Measurements from ENCODE around the gene KRTAP20-1.

The KRTAP20-1 gene

DNA sequence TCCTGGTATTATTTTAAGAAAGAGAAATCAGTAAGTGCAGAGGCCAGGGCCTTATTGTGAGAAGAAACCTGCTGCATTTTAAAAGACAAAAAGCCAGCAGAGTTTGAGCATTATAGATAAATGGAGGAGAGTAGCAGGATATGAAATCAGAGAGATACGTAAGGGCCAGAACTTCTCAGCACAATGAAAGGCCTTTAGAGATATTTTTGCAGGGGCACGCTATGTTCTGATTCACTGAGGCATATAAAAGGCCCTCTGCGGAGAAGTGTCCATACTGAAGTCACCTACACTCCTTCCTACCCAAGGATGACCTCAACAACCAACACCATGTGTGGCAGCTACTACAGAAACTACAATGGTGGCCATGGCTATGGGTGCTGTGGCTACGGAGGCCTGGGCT, 24.1 kb upstream of the KRTAP20-1 start, which contains the start of gene KRTAP6-3:
TSS of gene KRTAP6-3 (plus strand) at position 301 of the 400 bp plus-strand sequence. CDS start at position 307, 6 bp downstream.
- no peak for DNase-seq (ENCODE audit: low read depth)
- no peak within 1 kb of the TSS for H3K4me3 ChIP-seq (ENCODE audit: low read length)
- TF ChIP-seq, protein P1, sequence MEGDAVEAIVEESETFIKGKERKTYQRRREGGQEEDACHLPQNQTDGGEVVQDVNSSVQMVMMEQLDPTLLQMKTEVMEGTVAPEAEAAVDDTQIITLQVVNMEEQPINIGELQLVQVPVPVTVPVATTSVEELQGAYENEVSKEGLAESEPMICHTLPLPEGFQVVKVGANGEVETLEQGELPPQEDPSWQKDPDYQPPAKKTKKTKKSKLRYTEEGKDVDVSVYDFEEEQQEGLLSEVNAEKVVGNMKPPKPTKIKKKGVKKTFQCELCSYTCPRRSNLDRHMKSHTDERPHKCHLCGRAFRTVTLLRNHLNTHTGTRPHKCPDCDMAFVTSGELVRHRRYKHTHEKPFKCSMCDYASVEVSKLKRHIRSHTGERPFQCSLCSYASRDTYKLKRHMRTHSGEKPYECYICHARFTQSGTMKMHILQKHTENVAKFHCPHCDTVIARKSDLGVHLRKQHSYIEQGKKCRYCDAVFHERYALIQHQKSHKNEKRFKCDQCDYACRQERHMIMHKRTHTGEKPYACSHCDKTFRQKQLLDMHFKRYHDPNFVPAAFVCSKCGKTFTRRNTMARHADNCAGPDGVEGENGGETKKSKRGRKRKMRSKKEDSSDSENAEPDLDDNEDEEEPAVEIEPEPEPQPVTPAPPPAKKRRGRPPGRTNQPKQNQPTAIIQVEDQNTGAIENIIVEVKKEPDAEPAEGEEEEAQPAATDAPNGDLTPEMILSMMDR (IDR thresholded peaks at IDR 0.05; ENCODE audit: insufficient read depth, low read depth, low read length, missing control alignments) = no peak

DNA sequence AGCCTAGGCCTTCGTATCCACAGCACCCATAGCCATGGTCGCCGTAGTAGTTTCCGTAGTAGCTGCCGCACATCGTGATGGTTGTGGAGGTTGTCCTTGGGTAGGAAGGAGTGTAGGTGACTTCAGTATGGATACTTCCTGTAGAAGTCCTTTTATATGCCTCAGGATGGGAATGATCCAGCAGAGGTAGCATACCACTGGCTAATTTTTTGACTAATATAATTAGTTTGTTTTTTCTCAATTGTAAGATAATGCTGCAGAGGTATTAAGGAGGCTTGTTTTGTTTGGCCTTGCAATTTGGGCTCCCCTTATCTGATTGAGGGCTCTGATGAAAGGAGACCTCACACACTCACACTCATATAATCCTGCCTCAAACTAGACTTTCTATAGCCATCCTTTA, 17.4 kb upstream of the KRTAP20-1 start, which contains the start of gene KRTAP6-2:
TSS of gene KRTAP6-2 (minus strand) at position 101 of the 400 bp plus-strand sequence. CDS start at position 73, 28 bp downstream.
- no peak for DNase-seq (ENCODE audit: low read depth)
- TF ChIP-seq, protein P1 (IDR thresholded peaks at IDR 0.05; ENCODE audit: insufficient read depth, low read depth, low read length, missing control alignments) = no peak
- no peak within 1 kb of the TSS for H3K4me3 ChIP-seq (ENCODE audit: low read length)

DNA sequence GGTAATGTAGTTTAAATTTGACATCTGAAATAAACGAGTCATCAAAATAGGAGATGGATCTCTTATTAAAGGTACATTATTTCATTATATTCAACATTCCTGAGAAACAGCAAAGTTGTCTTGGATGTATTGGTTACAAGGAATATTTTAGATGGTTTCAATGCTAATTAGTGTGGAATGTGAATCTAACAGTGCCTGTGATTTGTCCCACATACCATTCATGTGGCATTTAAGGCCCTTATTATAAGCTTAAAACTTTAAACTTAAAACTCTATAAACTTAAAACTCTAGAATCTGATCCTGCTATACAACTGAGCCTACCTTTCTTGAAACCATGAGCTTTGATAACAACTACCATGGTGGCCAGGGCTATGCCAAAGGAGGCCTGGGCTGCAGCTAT, 15.4 kb upstream of the KRTAP20-1 start, which contains the start of gene KRTAP22-1:
TSS of gene KRTAP22-1 (plus strand) at position 301 of the 400 bp plus-strand sequence.
- DNase-seq (ENCODE audit: low read depth) = no peak
- TF ChIP-seq, protein P1 (IDR thresholded peaks at IDR 0.05; ENCODE audit: insufficient read depth, low read depth, low read length, missing control alignments) = no peak

DNA sequence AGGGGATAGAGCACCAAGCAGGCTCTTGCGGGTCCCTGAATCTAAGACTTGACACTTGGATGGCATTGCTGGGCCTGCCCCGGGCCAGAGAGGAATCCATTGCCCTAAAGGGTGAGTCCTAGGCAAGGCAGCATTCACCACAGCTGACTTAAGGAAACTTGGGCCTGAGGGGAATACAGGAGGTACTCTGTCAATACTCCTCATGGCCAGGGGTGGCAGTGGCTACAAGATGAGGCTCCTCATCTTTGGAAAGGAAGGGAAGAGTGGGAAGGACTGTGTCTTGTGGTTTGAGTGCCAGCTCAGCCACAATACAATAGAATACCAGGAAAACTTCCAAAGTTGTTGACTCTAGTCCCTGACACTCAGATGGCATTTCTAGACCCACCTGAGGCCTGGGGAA, 10.3 kb upstream of the KRTAP20-1 start:
- TF ChIP-seq, protein P1 (IDR thresholded peaks at IDR 0.05; ENCODE audit: insufficient read depth, low read depth, low read length, missing control alignments) = no peak
- H3K4me3 ChIP-seq (ENCODE audit: low read length) = no peak overlapping the region
- DNase-seq (ENCODE audit: low read depth) = no peak

More for the DNA sequence above, 15.4 kb upstream of the KRTAP20-1 start, which contains the start of gene KRTAP22-1:
- H3K4me3 ChIP-seq (ENCODE audit: low read length) = no peak within 1 kb of the TSS

DNA sequence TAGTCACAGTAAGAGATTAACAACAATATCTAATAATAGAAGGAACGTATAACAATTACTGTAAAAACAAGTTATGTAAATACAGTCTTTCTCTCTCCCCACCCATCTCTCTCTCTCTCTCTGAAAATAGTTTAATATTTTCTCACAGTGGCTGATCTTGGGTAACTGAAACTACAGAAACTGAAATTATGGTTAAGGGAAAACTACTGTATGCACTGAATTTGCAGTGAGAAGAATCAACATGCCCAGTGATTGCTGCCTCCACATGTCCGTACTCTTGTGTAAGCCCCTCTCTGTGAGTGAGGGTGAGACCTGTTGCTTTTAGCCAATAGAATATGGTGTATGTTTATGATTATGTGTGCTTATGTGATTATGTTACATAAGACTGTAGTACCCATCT, 4.1 kb upstream of the KRTAP20-1 start:
- DNase-seq (ENCODE audit: low read depth) = no peak
- TF ChIP-seq, protein P1 (IDR thresholded peaks at IDR 0.05; ENCODE audit: insufficient read depth, low read depth, low read length, missing control alignments) = no peak
- no peak overlapping the region for H3K4me3 ChIP-seq (ENCODE audit: low read length)

DNA sequence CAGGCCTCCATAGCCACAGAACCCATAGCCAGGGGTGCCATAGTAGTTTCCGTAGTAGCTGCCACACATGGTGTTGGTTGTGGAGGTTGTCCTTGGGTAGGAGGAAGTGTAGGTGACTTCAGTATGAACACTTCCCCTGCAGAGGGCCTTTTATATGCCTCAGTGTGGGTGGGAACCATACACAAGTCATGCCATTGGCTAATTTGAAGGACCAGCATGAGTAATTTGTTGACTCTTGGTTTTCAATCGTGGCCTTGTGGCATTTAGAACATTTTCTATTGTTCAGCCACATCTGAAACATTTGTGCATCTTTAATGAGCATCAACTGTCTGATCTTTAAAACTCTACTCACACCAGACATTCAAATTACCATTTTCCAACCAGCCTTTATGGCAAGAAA, 2.4 kb upstream of the KRTAP20-1 start, which contains the start of gene KRTAP6-1:
TSS of gene KRTAP6-1 (minus strand) at position 95 of the 400 bp plus-strand sequence. CDS start at position 69, 26 bp downstream.
- DNase-seq (ENCODE audit: low read depth) = no peak
- TF ChIP-seq, protein P1 (IDR thresholded peaks at IDR 0.05; ENCODE audit: insufficient read depth, low read depth, low read length, missing control alignments) = no peak
- H3K4me3 ChIP-seq (ENCODE audit: low read length) = no peak within 1 kb of the TSS

DNA sequence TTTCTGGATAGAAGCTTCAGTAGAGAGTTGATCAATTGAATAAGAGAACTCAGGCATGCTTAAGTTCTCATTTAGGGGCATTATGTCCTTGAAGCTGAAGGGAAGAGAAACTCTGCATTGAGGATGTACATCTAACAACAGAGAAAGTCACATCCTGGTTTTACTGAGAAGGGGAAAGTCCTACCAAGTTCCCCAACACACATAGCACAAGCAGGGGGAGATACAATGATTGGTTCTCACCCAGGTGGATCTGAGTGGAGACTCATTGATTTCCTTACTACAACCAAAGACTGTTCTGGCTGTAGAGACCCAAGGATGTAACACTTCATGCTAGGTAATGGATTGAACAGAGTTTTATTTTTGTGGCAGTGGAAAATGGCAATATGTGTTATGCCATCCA, 1.0 kb upstream of the KRTAP20-1 start:
- no peak for DNase-seq (ENCODE audit: low read depth)
- no peak overlapping the region for H3K4me3 ChIP-seq (ENCODE audit: low read length)
- TF ChIP-seq, protein P1 (IDR thresholded peaks at IDR 0.05; ENCODE audit: insufficient read depth, low read depth, low read length, missing control alignments) = no peak
